ENCODE measurements around the gene DPAGT1.
A peak's percentile ranks its signal among the peaks of the same experiment; 100 is the strongest.

The DPAGT1 gene

GRCh38 chr11:119148720-119149017 lies 47.0 kb upstream of the DPAGT1 start:
- H3K27ac ChIP-seq (ENCODE audit: low read length) = no peak overlapping the region
- peak overlapping the region; percentile 13 to 59; a peak in 3 of 4 replicates for H3K4me3 ChIP-seq (ENCODE audit: low read depth in 1 of 2, low read length in 2 of 2)
- peak overlapping the region; percentile 49 for H3K9ac ChIP-seq (ENCODE audit: low read depth, low read length)
- H3K4me1 ChIP-seq (ENCODE audit: insufficient read depth, low read length) = peaks cover 19% of the 10 kb centered on the region
- no peak for TF ChIP-seq CTCF (IDR thresholded peaks at IDR 0.05; ENCODE audit: borderline replicate concordance, extremely low read depth, low read length, poor library complexity, severe bottlenecking)
- TF ChIP-seq EZH2 (IDR thresholded peaks at IDR 0.05; ENCODE audit: borderline replicate concordance, low read depth, low read length, severe bottlenecking) = peak; percentile 94
- H4K20me1 ChIP-seq (ENCODE audit: insufficient read depth, low read length) = peaks cover 8% of the 10 kb centered on the region; the same call in 1 of the 2 replicates
- peaks cover 61% of the 10 kb centered on the region for H3K27me3 ChIP-seq (ENCODE audit: insufficient read depth, low read length, poor library complexity)
- H3K9me3 ChIP-seq (ENCODE audit: insufficient read depth, low read length, severe bottlenecking) = no peaks in the 10 kb centered on the region
- H3K79me2 ChIP-seq (ENCODE audit: insufficient read depth, low read length) = no peaks in the 10 kb centered on the region
- DNase-seq = no peak
- H3K4me2 ChIP-seq (ENCODE audit: insufficient read depth, low read length) = peak overlapping the region; percentile 85
- H2AFZ ChIP-seq (ENCODE audit: low read depth, low read length) = peak overlapping the region; percentile 80
- no peak for ATAC-seq (ENCODE audit: insufficient read depth, low read depth)
- H3K36me3 ChIP-seq (ENCODE audit: insufficient read depth, low read length) = no peaks in the 10 kb centered on the region

- Histone ChIP-seq H3K4me1 (ENCODE audit: insufficient read depth, low read length) (peaks cover 19% of the 10 kb centered on the region), H3K36me3 (ENCODE audit: insufficient read depth, low read length) (no peaks in the 10 kb centered on the region), H2AFZ (ENCODE audit: low read depth, low read length) (peak overlapping the region; percentile 80; the same call in 1 of the 2 replicates), H3K9me3 (ENCODE audit: insufficient read depth, low read length, severe bottlenecking) (no peaks in the 10 kb centered on the region), H3K4me2 (ENCODE audit: insufficient read depth, low read length) (peak overlapping the region; percentile 85; the same call in 1 of the 2 replicates), H3K79me2 (ENCODE audit: insufficient read depth, low read length) (no peaks in the 10 kb centered on the region), H3K4me3 (ENCODE audit: low read depth in 1 of 2, low read length in 2 of 2) (no peak overlapping the region), H3K27me3 (ENCODE audit: insufficient read depth, low read length, poor library complexity) (peaks cover 61% of the 10 kb centered on the region), H3K27ac (ENCODE audit: low read length) (no peak overlapping the region), H3K9ac (ENCODE audit: low read depth, low read length) (no peak overlapping the region), H4K20me1 (ENCODE audit: insufficient read depth, low read length) (peaks cover 8% of the 10 kb centered on the region; the same call in 1 of the 2 replicates)
- TF ChIP-seq CTCF (IDR thresholded peaks at IDR 0.05; ENCODE audit: borderline replicate concordance, extremely low read depth, low read length, poor library complexity, severe bottlenecking) (no peak), EZH2 (IDR thresholded peaks at IDR 0.05; ENCODE audit: borderline replicate concordance, low read depth, low read length, severe bottlenecking) (no peak)
- DNase-seq (peak; percentile 53), ATAC-seq (ENCODE audit: insufficient read depth, low read depth) (peak; percentile 77)
Observed at GRCh38 chr11:119147604-119148333, 46.1 kb upstream of the DPAGT1 start.

GRCh38 chr11:119145551-119145950 lies 43.9 kb upstream of the DPAGT1 start:
- Histone ChIP-seq H4K20me1 (ENCODE audit: insufficient read depth, low read length) (peaks cover 8% of the 10 kb centered on the region; the same call in 1 of the 2 replicates), H2AFZ (ENCODE audit: low read depth, low read length) (no peak overlapping the region), H3K79me2 (ENCODE audit: insufficient read depth, low read length) (no peaks in the 10 kb centered on the region), H3K27me3 (ENCODE audit: insufficient read depth, low read length, poor library complexity) (peaks cover 46% of the 10 kb centered on the region), H3K9me3 (ENCODE audit: insufficient read depth, low read length, severe bottlenecking) (no peaks in the 10 kb centered on the region), H3K27ac (ENCODE audit: low read length) (no peak overlapping the region), H3K4me1 (ENCODE audit: insufficient read depth, low read length) (peaks cover 19% of the 10 kb centered on the region), H3K36me3 (ENCODE audit: insufficient read depth, low read length) (no peaks in the 10 kb centered on the region), H3K4me3 (ENCODE audit: low read depth in 1 of 2, low read length in 2 of 2) (no peak overlapping the region), H3K9ac (ENCODE audit: low read depth, low read length) (no peak overlapping the region), H3K4me2 (ENCODE audit: insufficient read depth, low read length) (no peak overlapping the region)
- DNase-seq (no peak), ATAC-seq (ENCODE audit: insufficient read depth, low read depth) (no peak)
- TF ChIP-seq CTCF (IDR thresholded peaks at IDR 0.05; ENCODE audit: borderline replicate concordance, extremely low read depth, low read length, poor library complexity, severe bottlenecking) (no peak), EZH2 (IDR thresholded peaks at IDR 0.05; ENCODE audit: borderline replicate concordance, low read depth, low read length, severe bottlenecking) (no peak)

Measured in DND-41 (cell line).